HG03039 (cell line): ENCODE measurements around the gene CYSTM1.

ENCODE experiments used
- ATAC-seq: cut with Tn5 transposase; IDR thresholded peaks from one replicate; pipeline ENCODE4 v1.9.1; 2021; ENCODE audit warnings: mild to moderate bottlenecking, moderate library complexity; ENCODE audit not compliant: unreplicated experiment

CYSTM1 gene

GRCh38 chr5:140205216-140205615 is 30.2 kb downstream of the CYSTM1 start:
- ATAC-seq, result no peak

- ATAC-seq, result no peak
These were observed 31.0 kb downstream of the CYSTM1 start for GRCh38 chr5:140205952-140206351.

GRCh38 chr5:140207250-140207964 is 32.4 kb downstream of the CYSTM1 start:
- ATAC-seq, result no peak

- no peak for ATAC-seq
These were observed 33.1 kb downstream of the CYSTM1 start for GRCh38 chr5:140208065-140208464.

- peak; percentile 71 for ATAC-seq
These were observed 38.5 kb downstream of the CYSTM1 start for GRCh38 chr5:140213370-140213983.

- no peak for ATAC-seq
These were observed 39.8 kb downstream of the CYSTM1 start for GRCh38 chr5:140214831-140215230.

- ATAC-seq, result no peak
These were observed 40.3 kb downstream of the CYSTM1 start for GRCh38 chr5:140215276-140215675.

- no peak for ATAC-seq
These were observed 41.6 kb downstream of the CYSTM1 start for GRCh38 chr5:140216478-140217074.

GRCh38 chr5:140217299-140218026 is 42.5 kb downstream of the CYSTM1 start:
- no peak for ATAC-seq

- ATAC-seq, result no peak
These were observed 44.3 kb downstream of the CYSTM1 start for GRCh38 chr5:140219068-140219991.

GRCh38 chr5:140220032-140220697 is 45.2 kb downstream of the CYSTM1 start:
- ATAC-seq, result no peak

GRCh38 chr5:140220698-140221064 is 45.7 kb downstream of the CYSTM1 start:
- ATAC-seq, result no peak

- no peak for ATAC-seq
These were observed 46.8 kb downstream of the CYSTM1 start for GRCh38 chr5:140221697-140222223.

GRCh38 chr5:140222416-140222815 is 47.4 kb downstream of the CYSTM1 start:
- ATAC-seq, result no peak

GRCh38 chr5:140223567-140223966 is 48.6 kb downstream of the CYSTM1 start:
- no peak for ATAC-seq

- ATAC-seq, result no peak
These were observed 49.7 kb downstream of the CYSTM1 start for GRCh38 chr5:140224658-140225057.

- ATAC-seq, result no peak
These were observed 50.4 kb downstream of the CYSTM1 start for GRCh38 chr5:140225396-140225795.

GRCh38 chr5:140227046-140227445 is 52.1 kb downstream of the CYSTM1 start:
- no peak for ATAC-seq

- no peak for ATAC-seq
These were observed 53.4 kb downstream of the CYSTM1 start for GRCh38 chr5:140228364-140228837.

GRCh38 chr5:140230373-140230772 is 55.4 kb downstream of the CYSTM1 start:
- no peak for ATAC-seq
